Esophagus squamous epithelium (tissue), 4 donors: ENCODE measurements around the gene TMEM63B.

Experiments
- POLR2A ChIP-seq, 4 donors: fragments of 450-650 bp; IDR thresholded peaks; one replicate each; pipeline ENCODE4 v1.6.1; 2017; ENCODE audit warnings: antibody characterized with exemption in 4 of 4, mild to moderate bottlenecking in 4 of 4, moderate library complexity in 3 of 4
- TF ChIP-seq, protein P1 (sequence below), 6 experiments: fragments of 450-650 bp in 4 of 6; fragments of 200-600 bp in 2 of 6; sonication (generic) in 2 of 6; IDR thresholded peaks; one replicate each; pipeline ENCODE4 v1.5.1; 2016 to 2019; ENCODE audit warnings: antibody characterized with exemption in 6 of 6, mild to moderate bottlenecking in 4 of 6, moderate library complexity in 4 of 6

DNA sequence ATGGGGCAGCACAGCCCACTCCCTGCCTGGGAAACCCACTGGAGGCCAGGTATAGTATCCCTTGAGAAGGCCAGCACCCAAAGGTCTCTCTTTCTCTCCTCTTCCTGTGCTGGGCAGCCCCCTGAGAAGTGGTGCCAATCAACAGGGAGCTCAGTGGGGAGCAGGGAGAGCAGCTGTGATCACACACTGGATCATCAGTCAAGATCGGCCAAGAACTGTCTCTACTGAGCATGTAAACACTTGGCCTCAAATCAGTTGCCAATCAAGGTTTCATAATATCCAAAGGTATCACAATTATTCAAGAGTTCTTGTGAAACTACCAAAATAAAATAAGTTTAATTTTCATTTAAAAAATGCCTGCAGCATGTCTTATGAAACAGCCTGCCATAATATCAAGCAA is 18.9 kb upstream of the TMEM63B start:
- TF ChIP-seq, protein P1, sequence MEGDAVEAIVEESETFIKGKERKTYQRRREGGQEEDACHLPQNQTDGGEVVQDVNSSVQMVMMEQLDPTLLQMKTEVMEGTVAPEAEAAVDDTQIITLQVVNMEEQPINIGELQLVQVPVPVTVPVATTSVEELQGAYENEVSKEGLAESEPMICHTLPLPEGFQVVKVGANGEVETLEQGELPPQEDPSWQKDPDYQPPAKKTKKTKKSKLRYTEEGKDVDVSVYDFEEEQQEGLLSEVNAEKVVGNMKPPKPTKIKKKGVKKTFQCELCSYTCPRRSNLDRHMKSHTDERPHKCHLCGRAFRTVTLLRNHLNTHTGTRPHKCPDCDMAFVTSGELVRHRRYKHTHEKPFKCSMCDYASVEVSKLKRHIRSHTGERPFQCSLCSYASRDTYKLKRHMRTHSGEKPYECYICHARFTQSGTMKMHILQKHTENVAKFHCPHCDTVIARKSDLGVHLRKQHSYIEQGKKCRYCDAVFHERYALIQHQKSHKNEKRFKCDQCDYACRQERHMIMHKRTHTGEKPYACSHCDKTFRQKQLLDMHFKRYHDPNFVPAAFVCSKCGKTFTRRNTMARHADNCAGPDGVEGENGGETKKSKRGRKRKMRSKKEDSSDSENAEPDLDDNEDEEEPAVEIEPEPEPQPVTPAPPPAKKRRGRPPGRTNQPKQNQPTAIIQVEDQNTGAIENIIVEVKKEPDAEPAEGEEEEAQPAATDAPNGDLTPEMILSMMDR (IDR thresholded peaks at IDR 0.05), result no peak
- no peak for TF ChIP-seq POLR2A (IDR thresholded peaks at IDR 0.05)
